Activated T-cell treated with anti-CD3 and anti-CD28 coated beads, Interleukin-2, amount 50 U/mL, for 72 hours (primary cell): Measurements from ENCODE around the gene KPTN. TPM values are rescaled to one million over a fixed set of nuclear protein-coding genes. Genes with fewer than 3 reads are reported as not detected.
A peak's percentile ranks its signal among the peaks of the same experiment; 100 is the strongest.

ENCODE experiments used
- ATAC-seq, 2 donors: fragments of 150-1000 bp; cut with Tn5 transposase; replicated peaks in 1 of 2; 2 replicates each; pipeline ENCODE4 v1.10.0; 2021; ENCODE audit warnings: moderate library complexity in 2 of 2, mild to moderate bottlenecking in 1 of 2
- DNase-seq, 2 donors: peaks; one replicate each; pipeline ENCODE4 v3.0.0; 2021 to 2022; ENCODE audit warnings: mixed read lengths in 1 of 2
- H3K27ac Mint-ChIP-seq: one replicate; pipeline ENCODE4 v1.8.0; 2022; ENCODE audit warnings: mild to moderate bottlenecking, moderate library complexity, mixed read lengths
- H3K27me3 Mint-ChIP-seq: one replicate; pipeline ENCODE4 v1.8.0; 2022; ENCODE audit warnings: low read depth, mixed read lengths
- H3K36me3 Mint-ChIP-seq, 2 donors: one replicate each; pipeline ENCODE4 v1.8.0; 2022; ENCODE audit warnings: mixed read lengths in 2 of 2, mild to moderate bottlenecking in 1 of 2; ENCODE audit not compliant: insufficient read depth in 2 of 2
- H3K4me1 Mint-ChIP-seq: one replicate; pipeline ENCODE4 v1.8.0; 2022; ENCODE audit warnings: low read depth, mixed read lengths
- H3K4me3 Mint-ChIP-seq, 2 donors: one replicate each; pipeline ENCODE4 v1.8.0; 2022; ENCODE audit warnings: mild to moderate bottlenecking in 2 of 2, mixed read lengths in 2 of 2, moderate library complexity in 2 of 2
- H3K9me3 Mint-ChIP-seq, 2 donors: one replicate each; pipeline ENCODE4 v1.8.0; 2022; ENCODE audit warnings: mixed read lengths in 2 of 2
- total RNA-seq, 2 donors: library from RNA; stranded (reverse); gene quantifications; one replicate each; pipeline ENCODE4 v1.2.3, GENCODE V29; 2022

KPTN gene
- total RNA-seq, 2 donors from 2014 or later: 7.2 to 10.5 TPM

DNA sequence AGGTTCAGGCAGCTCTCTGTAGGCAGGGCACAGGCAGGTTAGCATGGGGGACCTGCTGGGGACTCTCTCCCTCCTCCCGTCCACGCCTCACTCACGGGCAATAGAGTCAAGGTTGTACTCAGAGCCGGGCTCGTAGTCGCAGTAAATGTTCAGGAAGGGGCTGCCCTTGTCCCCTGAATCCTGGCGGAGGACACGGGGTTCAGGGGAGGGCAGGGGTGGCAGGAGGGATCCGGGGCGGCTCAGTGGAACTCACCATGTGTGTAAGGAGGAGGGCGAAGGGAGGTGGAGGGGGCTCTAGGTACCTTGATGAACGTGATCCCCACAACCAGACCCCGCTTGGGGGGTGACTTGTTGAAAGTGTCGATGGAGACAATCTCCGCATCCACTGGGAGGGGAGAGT, 819 bp downstream of the KPTN start:
- Mint-ChIP-seq H3K27ac (no peak overlapping the region), H3K9me3 (no peaks in the 10 kb centered on the region), H3K4me1 (peaks cover 41% of the 10 kb centered on the region), H3K4me3 (peak overlapping the region; percentile 49 to 96), H3K36me3 (peaks cover 2 to 6% of the 10 kb centered on the region in 2 donors), H3K27me3 (no peaks in the 10 kb centered on the region)
- DNase-seq (no peak), ATAC-seq (no peak)

DNA sequence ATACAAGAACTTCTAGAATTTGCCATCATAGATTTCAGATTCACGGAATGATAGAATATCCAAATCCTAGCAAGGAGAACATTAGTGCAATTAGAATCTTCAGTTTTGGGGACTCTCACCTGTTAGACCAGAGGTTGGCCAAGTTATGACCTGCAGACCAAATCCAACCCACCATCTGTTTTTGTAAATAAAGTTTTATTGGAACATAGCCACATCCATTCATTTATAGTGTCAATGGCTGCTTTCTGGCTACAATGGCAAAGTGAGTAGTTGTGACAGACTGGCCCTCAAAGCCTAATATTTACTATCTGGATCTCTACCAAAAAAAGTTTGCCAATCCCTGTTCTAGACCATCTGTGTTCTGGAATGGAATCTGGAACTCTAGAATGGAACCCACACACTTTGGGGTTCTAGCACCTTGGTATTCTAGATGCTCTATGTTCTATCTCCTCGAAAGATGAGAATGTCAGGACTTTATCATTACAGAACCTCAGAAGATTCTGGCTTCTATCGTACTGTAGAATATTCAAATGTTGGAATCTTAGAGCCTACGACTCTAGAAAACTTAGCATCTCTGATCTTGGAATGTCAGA, 2.5 kb downstream of the KPTN start:
- no peaks in the 10 kb centered on the region for H3K9me3 Mint-ChIP-seq
- H3K27ac Mint-ChIP-seq: no peak overlapping the region
- peaks cover 29% of the 10 kb centered on the region for H3K4me1 Mint-ChIP-seq
- no peaks in the 10 kb centered on the region for H3K27me3 Mint-ChIP-seq
- no peak overlapping the region for H3K4me3 Mint-ChIP-seq
- H3K36me3 Mint-ChIP-seq: peaks cover 2 to 6% of the 10 kb centered on the region in 2 donors
- no peak for ATAC-seq
- DNase-seq: no peak

DNA sequence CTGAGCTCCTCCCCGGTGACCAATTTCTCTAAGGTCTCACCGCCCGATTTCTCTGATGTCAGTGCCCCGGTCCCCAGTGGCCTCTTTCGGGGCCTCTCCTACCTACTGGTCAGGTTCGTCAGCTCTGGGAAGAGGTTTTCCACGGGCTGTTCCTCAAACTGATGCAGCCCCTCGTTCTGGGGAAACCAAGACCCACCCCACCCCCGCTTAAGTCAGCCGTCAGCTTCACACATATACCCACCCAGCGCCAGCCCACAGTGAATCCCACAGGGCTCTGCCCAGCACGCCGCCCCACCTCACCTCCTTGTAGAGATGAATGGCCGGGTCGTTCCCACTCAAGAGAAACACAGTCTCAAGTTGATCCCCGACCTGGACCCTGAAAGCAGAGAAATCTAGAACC, 3.4 kb downstream of the KPTN start:
- Mint-ChIP-seq H3K4me1 (peaks cover 20% of the 10 kb centered on the region), H3K9me3 (no peaks in the 10 kb centered on the region), H3K27ac (peak overlapping the region; percentile 33), H3K4me3 (no peak overlapping the region), H3K27me3 (no peaks in the 10 kb centered on the region), H3K36me3 (peaks cover 2 to 6% of the 10 kb centered on the region in 2 donors)
- ATAC-seq (no peak), DNase-seq (no peak)

DNA sequence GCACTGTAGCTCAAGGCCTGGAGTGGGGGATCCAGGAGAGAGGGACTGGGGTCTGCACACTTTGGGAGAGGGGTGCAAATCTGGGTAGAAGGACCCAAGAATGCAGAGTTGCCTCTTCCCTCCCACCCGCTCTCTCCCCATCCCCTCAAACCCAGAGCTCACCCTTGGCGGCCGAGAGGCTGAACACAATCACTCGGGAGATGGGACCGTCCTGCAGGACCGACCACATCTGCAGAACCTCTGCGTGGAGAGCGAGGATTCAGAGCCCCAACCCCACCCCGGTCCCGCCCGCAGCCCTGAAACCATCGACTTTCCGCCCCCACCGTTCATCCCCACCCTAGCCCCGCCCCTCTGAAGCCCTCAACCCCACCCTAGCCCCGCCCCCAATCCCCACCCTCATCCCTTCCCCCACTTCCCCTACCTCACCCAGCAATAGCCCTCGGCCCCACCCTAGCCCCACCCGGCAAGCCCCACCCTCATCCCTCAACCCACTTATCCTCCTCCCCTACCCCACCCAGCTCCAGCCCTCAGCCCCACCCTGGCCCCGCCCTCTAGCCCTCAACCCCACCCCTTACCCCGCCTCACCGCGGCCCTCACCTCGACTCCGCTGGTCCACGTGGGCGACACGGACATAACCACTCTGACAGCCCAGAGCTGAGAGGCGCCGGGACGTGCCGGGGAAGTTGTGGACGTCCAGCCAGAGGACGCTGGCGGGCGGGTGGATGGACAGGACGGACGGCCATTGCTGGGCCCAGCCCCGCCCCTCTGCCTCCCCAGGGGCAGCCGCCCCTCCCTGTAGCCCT, 4.1 kb downstream of the KPTN start:
- no peak for ATAC-seq
- Mint-ChIP-seq H3K9me3 (no peaks in the 10 kb centered on the region), H3K36me3 (peaks cover under 1 to 2% of the 10 kb centered on the region in 2 donors), H3K4me1 (peaks cover 12% of the 10 kb centered on the region), H3K27me3 (no peaks in the 10 kb centered on the region), H3K4me3 (no peak overlapping the region), H3K27ac (no peak overlapping the region)
- DNase-seq: no peak

DNA sequence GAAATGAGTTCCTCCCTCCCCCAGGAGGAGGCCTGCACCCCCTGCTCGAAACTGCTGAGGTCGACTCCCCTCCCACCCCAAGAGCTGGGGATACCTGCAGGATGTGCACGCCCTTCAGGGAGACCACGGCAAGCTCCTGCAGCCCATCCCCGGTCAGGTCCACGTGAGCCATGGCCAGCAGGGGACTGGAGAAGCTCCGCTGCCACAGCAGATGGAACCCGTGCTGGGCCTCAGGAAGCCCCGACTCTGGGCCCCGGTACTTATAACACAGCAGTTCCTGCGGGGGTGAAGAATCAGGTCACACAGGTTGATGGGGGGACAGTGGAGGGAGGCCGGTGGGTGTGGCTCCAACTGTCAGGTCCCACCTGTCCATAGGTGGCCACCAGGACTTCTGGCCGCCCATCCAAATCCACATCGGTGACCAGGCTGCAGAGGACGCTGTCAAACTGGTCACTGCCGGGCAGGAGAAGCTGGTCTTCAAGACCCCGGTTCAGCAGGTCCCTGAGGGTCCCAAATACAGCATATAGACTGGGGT, 7.5 kb downstream of the KPTN start:
- peaks cover 2% of the 10 kb centered on the region for H3K4me1 Mint-ChIP-seq
- DNase-seq (no peak), ATAC-seq (no peak)
- H3K9me3 Mint-ChIP-seq: no peaks in the 10 kb centered on the region
- no peak overlapping the region for H3K27ac Mint-ChIP-seq
- no peak overlapping the region for H3K4me3 Mint-ChIP-seq
- peaks cover 14% of the 10 kb centered on the region for H3K27me3 Mint-ChIP-seq
- H3K36me3 Mint-ChIP-seq: no peaks in the 10 kb centered on the region

DNA sequence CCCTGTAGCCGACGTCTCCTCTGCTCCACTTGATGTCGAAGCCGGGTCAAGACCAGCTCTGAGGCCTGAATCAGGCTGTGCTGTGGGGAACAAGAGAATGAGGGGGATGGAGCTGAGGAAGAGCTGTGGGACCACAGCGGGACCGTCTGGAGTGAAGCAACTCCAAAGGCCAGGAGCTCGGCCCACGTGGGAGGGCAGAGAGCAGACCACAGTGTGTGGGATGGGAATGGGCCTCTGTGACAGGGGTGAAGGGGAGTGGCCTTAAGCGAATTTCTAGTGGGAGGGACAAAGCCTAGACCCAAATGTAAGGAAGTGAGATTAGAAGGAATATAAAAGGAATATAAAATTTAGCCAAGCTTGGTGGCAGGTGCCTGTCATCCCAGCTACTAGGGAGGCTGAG, 8.6 kb downstream of the KPTN start:
- DNase-seq (no peak), ATAC-seq (no peak)
- no peaks in the 10 kb centered on the region for H3K36me3 Mint-ChIP-seq
- H3K27ac Mint-ChIP-seq: no peak overlapping the region
- no peak overlapping the region for H3K4me3 Mint-ChIP-seq
- peaks cover 12% of the 10 kb centered on the region for H3K4me1 Mint-ChIP-seq
- H3K9me3 Mint-ChIP-seq: no peaks in the 10 kb centered on the region
- peaks cover 24% of the 10 kb centered on the region for H3K27me3 Mint-ChIP-seq

DNA sequence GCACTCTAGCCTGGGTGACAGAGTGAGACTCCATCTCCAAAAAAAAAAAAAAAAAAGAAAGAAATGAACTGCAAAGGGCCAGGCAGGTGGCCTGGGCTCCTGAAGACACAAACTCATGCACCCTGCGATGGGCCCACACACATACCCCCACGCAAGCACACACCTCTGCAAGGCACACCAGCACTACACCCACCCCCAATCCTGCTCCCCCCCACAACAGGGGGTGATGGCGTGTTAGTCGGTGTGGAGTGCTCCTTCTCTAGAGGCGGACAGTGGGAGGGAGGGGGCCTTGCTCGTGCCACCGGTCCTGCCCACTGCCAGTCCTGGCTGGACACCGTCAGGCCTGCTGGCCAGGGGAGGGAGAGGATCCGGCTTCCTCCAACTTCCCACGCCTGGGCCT, 10.7 kb downstream of the KPTN start:
- peaks cover 42% of the 10 kb centered on the region for H3K27me3 Mint-ChIP-seq
- ATAC-seq (no peak), DNase-seq (no peak)
- no peak overlapping the region for H3K27ac Mint-ChIP-seq
- peaks cover 15% of the 10 kb centered on the region for H3K4me1 Mint-ChIP-seq
- no peaks in the 10 kb centered on the region for H3K9me3 Mint-ChIP-seq
- H3K4me3 Mint-ChIP-seq: no peak overlapping the region
- H3K36me3 Mint-ChIP-seq: no peaks in the 10 kb centered on the region

DNA sequence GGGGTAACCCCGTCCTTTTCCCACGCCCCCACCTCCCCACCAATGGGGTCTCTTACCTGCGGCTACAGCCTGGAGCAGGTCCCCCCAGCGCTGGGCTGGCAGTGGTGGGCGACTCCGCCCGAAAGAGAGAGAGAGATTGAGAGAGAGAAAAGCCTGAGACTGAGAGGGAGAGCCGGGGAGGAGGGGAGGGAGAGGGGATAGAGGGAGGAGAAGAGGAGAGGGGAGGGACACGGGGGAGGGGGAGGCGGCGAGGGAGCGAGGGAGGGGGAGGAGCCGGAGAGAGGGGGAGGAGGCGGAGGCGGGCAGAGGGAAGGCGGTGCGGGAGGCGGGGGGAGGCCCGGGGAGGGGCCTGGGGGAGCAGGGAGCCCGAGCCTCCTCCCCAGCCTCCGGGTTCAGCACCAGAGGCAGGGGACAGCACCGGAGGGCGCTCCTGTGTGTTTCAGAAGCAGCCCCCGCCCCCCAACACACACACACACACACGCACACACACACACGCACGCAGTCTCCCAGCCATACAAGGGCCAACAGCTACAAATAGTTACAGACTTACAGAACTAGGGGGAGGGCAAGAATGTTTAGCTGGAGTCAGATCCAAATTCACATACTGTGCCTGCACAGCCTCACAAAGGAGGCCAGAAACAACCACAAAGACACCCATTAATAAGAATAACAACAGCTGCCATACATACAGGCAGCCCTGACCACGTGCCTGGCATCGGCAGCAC, 12.1 kb downstream of the KPTN start, which contains the start of gene SLC8A2:
Gene SLC8A2, minus strand, starts transcription at position 161 of the 725 bp plus-strand sequence. CDS start 5,490 bp downstream, outside the sequence.
- Mint-ChIP-seq H3K4me3 (peak within 1 kb of the TSS; percentile 31 to 70), H3K27me3 (peaks cover 50% of the 10 kb centered on the region), H3K36me3 (no peaks in the 10 kb centered on the region), H3K27ac (no peak within 1 kb of the TSS), H3K9me3 (no peaks in the 10 kb centered on the region), H3K4me1 (peaks cover 15% of the 10 kb centered on the region)
- DNase-seq: peak; percentile 57 to 63
- ATAC-seq: peak; percentile 67 to 69

DNA sequence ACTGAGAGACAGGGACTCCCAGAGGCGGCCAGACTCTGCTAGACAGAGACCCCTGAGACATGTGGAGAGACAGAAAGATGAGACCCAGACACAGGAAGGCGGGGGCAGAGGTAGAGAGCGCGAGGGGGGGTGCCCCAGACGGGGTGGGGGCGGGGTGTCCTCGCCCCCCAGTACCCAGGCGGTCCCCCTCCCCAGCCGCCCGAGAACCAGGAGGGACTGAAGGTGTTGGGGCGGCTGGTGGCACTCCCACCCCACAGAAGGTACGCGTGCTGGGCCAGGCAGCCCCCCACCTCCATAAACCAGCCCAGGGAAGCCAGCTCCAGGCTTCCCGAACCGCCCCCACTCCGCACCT, 12.7 kb downstream of the KPTN start:
- H3K9me3 Mint-ChIP-seq: no peaks in the 10 kb centered on the region
- DNase-seq (no peak), ATAC-seq (no peak)
- H3K36me3 Mint-ChIP-seq: no peaks in the 10 kb centered on the region
- H3K4me3 Mint-ChIP-seq: peak overlapping the region; percentile 31 to 70
- no peak overlapping the region for H3K27ac Mint-ChIP-seq
- peaks cover 50% of the 10 kb centered on the region for H3K27me3 Mint-ChIP-seq
- H3K4me1 Mint-ChIP-seq: peaks cover 15% of the 10 kb centered on the region

DNA sequence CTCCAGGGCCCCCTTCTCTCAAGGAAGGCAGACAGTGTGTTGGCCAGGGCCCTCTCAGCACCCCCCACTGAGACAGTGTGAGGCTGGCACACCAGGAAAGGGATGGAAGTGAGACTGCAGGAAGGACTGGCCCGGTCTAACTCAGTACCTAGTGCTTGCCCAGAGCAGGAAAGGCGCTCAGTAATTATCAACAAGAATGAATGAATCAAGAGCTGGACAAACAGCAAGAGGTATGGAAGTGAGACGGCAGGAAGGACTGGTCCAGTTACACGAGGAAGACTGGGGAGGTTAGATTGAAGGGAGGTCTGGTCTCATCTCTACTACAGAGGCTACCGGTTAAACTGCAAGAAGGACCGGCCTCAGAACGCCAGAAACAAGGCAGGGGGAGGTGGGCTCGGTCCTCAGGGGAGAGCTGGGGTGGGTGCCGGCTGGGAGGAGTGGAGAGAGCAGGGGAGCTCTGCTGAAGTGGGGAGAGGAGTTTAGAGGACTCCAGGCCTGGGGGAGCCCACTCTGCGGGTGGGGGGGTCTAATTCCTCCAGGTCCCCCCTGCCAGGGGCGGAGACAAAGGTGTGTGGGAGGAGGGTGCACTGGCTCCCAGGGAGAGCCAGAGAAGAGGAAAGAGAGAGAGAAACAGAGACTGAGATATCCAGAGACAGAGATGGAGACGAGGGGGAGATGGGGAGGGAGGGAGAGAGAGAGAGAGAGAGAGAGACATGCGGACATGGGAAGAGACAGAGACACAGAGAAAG, 13.4 kb downstream of the KPTN start:
- ATAC-seq (no peak), DNase-seq (no peak)
- Mint-ChIP-seq H3K9me3 (no peaks in the 10 kb centered on the region), H3K27me3 (peaks cover 50% of the 10 kb centered on the region), H3K4me3 (peak overlapping the region; percentile 31 to 70), H3K36me3 (no peaks in the 10 kb centered on the region), H3K27ac (no peak overlapping the region), H3K4me1 (peaks cover 15% of the 10 kb centered on the region)

DNA sequence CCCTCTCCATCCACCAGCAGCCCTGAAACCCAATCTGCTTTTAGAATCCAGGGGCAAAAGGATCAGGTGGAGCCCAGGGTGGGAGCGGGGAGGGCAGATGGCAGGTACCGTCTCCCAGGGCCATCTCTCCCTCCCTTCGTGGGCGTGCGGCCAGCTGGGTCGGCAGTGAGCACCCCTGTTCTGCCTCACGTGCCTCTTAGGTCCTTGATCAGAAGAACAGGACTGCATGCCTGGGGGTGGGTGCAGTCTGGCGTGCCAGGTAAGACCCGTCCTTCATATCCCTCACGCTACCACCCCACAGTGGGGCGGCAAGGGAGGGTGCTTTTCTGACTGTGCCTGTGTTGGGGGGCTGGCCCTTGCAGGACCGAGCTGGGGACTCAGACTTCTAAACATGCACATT, 14.3 kb downstream of the KPTN start:
- no peak overlapping the region for H3K27ac Mint-ChIP-seq

DNA sequence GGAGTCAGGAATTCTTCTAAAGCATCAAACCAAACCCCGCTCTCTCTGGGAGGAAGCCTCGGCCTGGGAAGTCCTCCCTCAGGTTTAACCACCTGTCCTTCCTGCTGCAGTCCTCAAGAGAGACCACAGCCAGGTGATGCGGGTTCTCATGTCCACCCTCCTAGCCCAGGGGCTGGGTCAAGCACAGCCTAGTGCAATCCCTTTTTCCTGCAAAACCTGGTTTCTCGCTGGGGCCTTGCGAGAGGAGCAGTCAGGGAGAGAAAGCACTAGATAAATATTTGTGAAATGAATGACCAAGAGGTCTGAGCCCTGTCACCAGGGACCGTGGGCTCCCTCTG, 14.7 kb downstream of the KPTN start:
- no peak for ATAC-seq
- Mint-ChIP-seq H3K4me3 (no peak overlapping the region), H3K36me3 (no peaks in the 10 kb centered on the region), H3K4me1 (peaks cover 15% of the 10 kb centered on the region), H3K27me3 (peaks cover 53% of the 10 kb centered on the region), H3K27ac (no peak overlapping the region), H3K9me3 (no peaks in the 10 kb centered on the region)
- DNase-seq: no peak

More for the DNA sequence above, 14.3 kb downstream of the KPTN start:
- DNase-seq: no peak
- Mint-ChIP-seq H3K9me3 (no peaks in the 10 kb centered on the region), H3K4me3 (no peak overlapping the region), H3K36me3 (no peaks in the 10 kb centered on the region), H3K27me3 (peaks cover 50% of the 10 kb centered on the region), H3K4me1 (peaks cover 15% of the 10 kb centered on the region)
- no peak for ATAC-seq

DNA sequence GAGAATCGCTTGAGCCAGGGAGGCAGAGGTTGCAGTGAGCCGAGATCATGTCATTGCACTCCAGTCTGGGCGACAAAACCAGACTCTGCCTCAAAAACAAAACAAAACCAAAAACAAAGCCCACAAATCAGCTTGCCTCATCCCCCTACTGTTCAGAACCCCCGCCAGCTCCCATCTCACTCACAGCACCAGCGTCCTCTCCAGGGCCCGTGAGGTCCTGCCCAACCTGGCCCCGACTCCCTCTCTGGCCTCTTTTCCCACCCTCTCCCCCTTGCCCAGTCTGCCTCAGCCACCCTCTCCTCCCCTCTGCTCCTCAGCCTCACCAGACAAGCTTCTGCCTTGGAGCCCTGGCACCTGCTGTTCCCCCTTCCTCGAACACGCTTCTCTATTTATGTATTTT, 16.1 kb downstream of the KPTN start:
- ATAC-seq: no peak
- no peak overlapping the region for H3K27ac Mint-ChIP-seq
- H3K4me3 Mint-ChIP-seq: no peak overlapping the region
- no peaks in the 10 kb centered on the region for H3K36me3 Mint-ChIP-seq
- H3K4me1 Mint-ChIP-seq: peaks cover 15% of the 10 kb centered on the region
- DNase-seq: no peak
- H3K9me3 Mint-ChIP-seq: no peaks in the 10 kb centered on the region
- H3K27me3 Mint-ChIP-seq: peaks cover 53% of the 10 kb centered on the region
